ENCODE data around the gene OR52H1.

OR52H1 gene

GRCh38 chr11:5534046-5534445 lies 14.3 kb downstream of the OR52H1 start:
- no peak for DNase-seq (ENCODE audit: low read depth in 2 of 2)

DNA sequence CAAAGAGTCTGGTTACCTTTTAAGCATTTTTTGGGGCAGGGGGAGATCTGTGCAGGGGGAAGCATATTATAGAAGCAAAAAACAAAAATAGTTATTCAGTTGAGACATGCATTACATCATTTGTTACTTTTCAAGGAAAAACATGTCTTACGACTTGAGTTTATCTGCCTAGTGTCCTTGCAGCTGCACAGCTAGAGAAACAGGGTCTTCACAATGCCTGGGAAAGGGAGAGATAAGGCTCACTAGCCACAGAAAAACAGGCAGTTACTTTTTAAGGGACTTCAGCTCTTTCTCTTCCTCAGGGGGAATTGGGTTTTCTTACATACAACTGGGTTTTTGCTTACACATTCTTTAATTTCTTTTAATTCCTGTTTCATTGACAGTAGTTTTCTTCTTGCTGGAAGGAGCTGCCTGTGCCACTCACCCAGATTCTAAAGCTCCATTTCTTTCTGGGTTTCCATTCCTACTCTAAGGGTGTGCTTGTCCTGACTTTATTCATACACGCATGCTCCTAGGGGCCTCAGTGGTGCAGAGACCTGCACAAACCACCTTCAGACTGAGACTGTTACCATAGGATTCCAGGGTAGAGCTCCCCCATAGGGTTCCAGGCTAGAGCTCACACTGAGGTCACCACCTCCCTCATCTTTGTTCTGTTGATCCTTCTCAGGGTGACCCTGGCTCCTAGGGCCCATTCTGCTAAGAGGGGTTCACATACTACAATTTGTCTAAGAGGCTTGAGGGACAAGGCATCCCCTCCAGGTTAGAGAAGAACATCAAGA lies 17.1 kb downstream of the OR52H1 start:
- DNase-seq (ENCODE audit: low read depth in 2 of 2) = no peak

DNA sequence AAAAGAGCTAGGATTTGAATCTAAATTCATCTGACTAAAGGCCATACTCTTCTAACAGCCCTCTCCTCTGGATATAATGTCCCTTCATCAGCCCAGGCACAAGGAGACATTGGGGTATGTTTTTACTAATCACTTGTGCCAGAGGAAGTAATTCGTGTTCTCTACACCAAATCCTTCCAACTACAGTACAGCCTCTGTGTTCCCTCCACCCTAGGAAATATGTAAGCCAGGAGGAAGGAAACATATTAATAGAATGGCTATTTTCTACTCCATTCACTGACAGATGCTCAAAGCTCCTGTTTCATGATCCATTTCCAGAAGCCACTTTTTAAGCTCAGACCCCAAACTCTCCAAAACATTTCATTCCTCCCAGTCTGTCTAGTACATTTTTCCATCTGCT lies 19.8 kb downstream of the OR52H1 start:
- DNase-seq (ENCODE audit: low read depth in 2 of 2) = no peak

DNA sequence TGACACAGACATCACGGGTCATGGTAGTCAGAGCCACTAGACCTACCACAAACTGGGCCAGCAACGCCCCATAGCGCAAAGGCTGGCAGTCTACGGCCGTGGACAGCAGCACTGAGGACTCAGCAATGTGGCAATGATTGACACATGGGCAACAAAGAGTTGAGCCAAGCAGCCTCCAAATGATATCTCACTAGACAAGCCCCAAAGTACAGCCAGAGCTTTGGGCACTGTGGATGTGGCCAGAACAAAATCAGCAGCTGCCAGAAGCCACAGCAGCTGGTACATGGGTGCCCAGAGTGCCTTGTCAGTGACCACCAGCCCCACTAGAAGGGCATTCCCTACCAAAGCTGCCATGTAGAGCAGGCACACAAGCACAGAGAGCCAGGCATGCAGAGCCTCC lies 20.6 kb downstream of the OR52H1 start:
- no peak for DNase-seq (ENCODE audit: low read depth in 2 of 2)

- DNase-seq (ENCODE audit: low read depth in 2 of 2) = no peak
Observed at GRCh38 chr11:5524756-5525155, 23.6 kb downstream of the OR52H1 start.

GRCh38 chr11:5522308-5522707 lies 26.0 kb downstream of the OR52H1 start:
- no peak for DNase-seq (ENCODE audit: low read depth in 2 of 2)

- DNase-seq (ENCODE audit: low read depth in 2 of 2) = no peak
Observed at GRCh38 chr11:5521540-5521939, 26.8 kb downstream of the OR52H1 start.

DNA sequence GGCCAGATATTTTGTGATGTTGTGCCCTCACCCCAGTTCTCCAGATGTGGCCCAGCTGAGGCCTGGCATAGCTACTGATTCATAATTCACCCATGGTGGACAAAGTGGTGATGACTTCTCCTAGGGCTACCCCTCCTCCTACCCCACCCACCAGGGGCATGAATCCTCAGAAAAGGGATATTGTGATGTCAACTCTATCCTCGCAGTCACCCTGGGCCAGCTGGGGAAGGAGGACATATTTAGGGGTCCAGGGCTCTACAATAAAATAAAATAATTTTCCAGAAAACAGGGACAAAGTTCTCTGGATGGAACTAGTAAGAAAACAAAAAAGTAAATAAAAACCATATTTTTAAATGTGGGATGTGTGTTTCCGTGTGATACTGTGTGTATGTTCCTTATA lies 31.7 kb downstream of the OR52H1 start, which contains the start of gene UBQLNL:
Gene UBQLNL, minus strand, starts transcription at position 101 of the 400 bp plus-strand sequence. CDS start 258 bp downstream, outside the sequence.
- DNase-seq (ENCODE audit: low read depth in 2 of 2) = no peak

DNA sequence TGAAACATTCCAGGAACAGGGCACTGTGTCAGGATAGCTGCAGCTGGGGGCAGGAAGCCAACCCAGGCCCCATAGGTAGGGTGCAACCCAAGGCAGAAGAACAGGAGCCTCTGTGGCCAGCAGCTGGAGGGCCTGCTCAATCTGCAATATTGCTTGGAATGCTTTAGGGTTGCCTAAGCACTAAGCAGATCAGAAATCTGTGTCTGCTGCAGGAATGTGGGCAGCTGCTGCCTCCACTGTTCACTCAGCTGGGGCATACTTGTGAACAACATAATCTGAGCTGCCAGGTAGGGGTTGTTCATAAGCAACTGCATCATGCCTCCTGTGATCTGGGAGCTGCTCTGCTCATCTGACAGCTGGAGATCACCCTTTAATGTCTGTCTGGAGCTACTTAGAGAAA lies 33.5 kb downstream of the OR52H1 start:
- DNase-seq (ENCODE audit: low read depth in 2 of 2) = no peak

DNA sequence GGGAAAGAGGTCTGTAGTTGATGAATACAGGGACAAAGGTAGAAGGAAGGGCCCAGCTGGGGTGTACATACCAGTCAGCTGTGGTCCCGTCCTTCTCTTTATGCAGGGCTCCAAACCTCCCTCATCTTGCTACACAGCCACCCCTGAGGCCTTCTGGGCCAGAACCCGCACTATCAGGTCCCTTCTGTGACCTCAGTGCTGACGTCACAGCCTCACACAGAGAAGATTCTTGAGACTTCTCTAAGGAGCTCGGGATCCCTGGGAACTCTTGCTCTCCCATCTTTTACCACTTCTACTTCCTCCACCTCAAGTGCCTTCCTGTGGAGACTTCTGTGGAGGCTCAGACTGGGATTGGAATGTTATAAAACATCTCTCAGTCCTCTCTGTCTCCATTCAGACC lies 38.5 kb downstream of the OR52H1 start, which contains the start of gene UBQLN3:
Gene UBQLN3, minus strand, starts transcription at position 155 of the 400 bp plus-strand sequence. CDS start 399 bp downstream, outside the sequence.
- no peak for DNase-seq (ENCODE audit: low read depth in 2 of 2)

GRCh38 chr11:5508605-5509004 lies 39.7 kb downstream of the OR52H1 start:
- DNase-seq (ENCODE audit: low read depth in 2 of 2) = no peak

DNA sequence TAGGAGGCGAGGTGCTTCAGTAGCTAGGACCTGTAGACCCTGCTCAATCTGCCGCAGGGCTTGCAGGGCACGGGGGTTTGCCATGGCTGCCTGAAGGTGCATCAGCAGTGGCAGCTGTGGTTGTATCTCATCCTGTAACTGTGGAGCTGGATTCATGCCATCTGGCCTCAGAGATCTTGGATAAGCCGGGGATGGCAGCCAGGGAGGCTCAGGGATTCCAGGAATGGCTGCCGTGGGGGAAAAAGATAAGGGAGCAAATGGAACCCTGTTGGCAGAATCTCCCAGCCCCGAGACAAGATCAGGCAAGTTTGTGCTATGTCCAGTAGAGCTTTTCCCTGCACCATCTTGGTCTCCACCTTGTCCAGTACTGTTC lies 40.4 kb downstream of the OR52H1 start:
- DNase-seq (ENCODE audit: low read depth in 2 of 2) = no peak

DNA sequence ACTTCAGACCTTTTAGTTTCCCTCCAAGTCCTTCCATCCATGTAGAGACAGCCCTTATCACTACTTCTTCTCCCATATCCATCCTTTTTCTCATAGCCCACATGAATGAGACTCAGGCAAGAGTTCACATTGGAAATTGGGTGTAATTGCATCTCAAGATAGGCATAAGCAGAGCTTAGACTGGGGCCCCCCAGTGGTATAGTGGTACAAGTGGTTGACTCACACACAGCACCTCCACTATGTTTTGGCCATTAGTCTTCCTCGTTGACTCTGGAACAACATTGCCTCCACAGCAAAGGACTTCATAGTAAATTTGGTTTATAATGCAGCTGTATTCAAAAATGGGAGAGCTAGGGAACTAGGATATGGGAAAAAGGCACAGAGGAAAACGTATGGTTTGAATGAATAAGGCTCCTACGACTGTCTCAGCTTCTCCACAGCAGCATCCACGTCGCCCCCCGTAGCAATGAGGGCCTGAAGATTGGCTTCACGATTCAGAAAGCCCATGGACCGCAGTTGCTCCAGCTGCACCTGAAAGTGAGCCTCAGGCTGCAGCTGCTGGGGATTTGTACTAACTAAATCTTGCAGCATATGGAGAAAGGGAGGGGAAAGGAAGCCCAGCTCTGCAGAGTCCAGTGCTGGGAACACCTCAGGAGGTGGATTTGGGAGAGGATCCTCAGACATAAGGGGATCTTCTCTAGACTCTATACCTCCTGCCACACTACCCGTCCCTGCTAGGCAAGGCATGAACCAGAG lies 41.0 kb downstream of the OR52H1 start:
- DNase-seq (ENCODE audit: low read depth in 2 of 2) = no peak

DNA sequence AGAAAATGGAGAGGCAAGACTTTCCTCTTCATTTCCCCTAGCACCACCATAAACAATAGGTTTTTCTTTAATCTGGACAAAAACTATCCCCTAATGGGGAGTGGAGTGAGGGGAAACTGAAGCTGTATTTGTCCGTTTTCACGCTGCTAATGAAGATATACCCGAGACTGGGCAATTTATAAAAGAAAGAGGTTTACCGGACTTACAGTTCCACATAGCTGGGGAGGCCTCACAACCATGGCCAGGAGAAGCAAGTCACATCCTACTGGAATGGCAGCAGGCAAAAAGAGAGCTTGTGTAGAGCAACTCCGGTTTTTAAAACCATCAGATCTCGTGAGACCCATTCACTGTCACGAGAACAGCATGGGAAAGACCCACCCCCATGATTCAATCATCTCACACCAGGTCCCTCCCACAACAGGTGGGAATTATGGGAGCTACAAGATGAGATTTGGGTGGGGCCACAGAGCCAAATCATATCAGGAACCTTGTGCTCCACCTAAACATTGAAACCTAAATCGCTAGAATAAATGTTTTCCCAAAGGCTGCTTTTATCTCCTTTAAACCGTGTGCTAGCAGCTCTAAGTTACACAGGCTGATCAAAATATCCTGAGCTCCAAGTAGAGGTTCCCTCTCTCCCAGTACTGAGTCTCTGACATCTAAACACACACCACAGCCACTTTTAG lies 42.8 kb downstream of the OR52H1 start:
- DNase-seq (ENCODE audit: low read depth in 2 of 2) = no peak

DNA sequence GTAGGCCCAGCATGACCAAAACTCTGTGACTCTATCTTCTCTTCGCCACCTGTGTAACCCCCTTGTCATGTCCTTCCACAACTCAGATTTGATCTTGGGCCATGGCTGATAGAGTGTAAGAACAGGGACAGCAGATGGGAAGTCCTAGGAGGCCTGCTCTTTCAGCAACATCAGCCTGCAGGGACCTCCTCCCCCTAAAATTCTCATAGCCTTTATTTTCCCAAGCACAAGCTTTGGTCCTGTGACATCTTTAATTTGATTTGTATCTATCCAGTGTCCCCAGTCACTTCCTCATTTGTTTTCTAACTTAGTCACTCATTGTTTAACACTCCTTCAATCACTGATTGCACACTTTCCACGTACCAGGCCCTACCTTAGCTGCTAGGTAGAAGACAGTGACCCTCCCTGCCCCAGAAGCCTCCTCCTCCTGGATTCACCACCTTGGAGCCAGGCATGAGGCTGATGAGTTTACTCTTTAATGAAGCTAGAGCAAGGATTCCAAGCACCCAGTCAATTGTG lies 43.9 kb downstream of the OR52H1 start:
- no peak for DNase-seq (ENCODE audit: low read depth in 2 of 2)

DNA sequence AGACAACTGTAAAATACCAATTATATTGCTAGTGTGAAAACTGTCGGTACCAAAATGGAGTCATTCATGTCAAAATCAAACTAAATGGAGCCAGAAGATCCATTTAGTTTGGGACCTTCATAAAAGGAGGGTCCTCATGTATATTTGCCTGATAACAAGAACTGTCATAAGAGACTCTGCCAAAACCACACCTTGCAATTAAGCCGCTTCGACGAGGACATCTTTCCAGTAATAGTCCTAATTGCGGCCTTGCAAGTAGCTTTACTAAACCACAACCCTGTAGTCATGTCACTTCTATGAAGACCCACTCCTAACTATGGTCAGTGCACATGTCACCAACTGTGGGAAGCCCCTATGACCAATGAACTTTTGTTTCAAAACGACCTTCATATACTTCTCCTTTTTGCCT lies 47.9 kb downstream of the OR52H1 start:
- no peak for DNase-seq (ENCODE audit: low read depth in 2 of 2)

- DNase-seq (ENCODE audit: low read depth in 2 of 2) = no peak
Observed at GRCh38 chr11:5499671-5500070, 48.7 kb downstream of the OR52H1 start.
